Neural progenitor cell (in vitro differentiated cells): ENCODE measurements around the gene SLC10A7. TPM values are rescaled to one million over a fixed set of nuclear protein-coding genes. Genes with fewer than 3 reads are reported as not detected.

Experiments
- DNase-seq: peaks from one replicate; pipeline ENCODE4 v3.0.0-alpha.2; 2016; ENCODE audit warnings: low spot score
- H2AFZ ChIP-seq: fragments of 200-600 bp; sonication (generic); replicated peaks from 2 replicates; pipeline ENCODE4 v1.6.1; 2016; ENCODE audit warnings: antibody characterized with exemption
- H3F3A ChIP-seq: fragments of 200-600 bp; sonication (generic); 2 replicates; pipeline ENCODE4 v1.6.1; 2016; ENCODE audit warnings: antibody characterized with exemption, low read depth
- H3K27ac ChIP-seq: fragments of 200-600 bp; sonication (generic); 2 replicates; pipeline ENCODE4 v1.5.1; 2016; ENCODE audit warnings: mild to moderate bottlenecking
- H3K27me3 ChIP-seq: fragments of 200-600 bp; sonication (generic); 2 replicates; pipeline ENCODE4 v1.6.1; 2016; ENCODE audit warnings: mild to moderate bottlenecking, moderate library complexity
- H3K36me3 ChIP-seq: fragments of 200-600 bp; sonication (generic); 2 replicates; pipeline ENCODE4 v1.5.1; 2016
- H3K4me1 ChIP-seq: fragments of 200-600 bp; sonication (generic); 2 replicates; pipeline ENCODE4 v1.6.1; 2016; ENCODE audit warnings: mixed run types
- H3K4me2 ChIP-seq: fragments of 200-600 bp; sonication (generic); 2 replicates; pipeline ENCODE4 v1.6.1; 2016
- H3K4me3 ChIP-seq: fragments of 200-600 bp; sonication (generic); 2 replicates; pipeline ENCODE4 v1.5.1; 2016
- H3K79me2 ChIP-seq: fragments of 200-600 bp; sonication (generic); 2 replicates; pipeline ENCODE4 v1.6.1; 2016; ENCODE audit warnings: low read depth
- H3K9ac ChIP-seq: fragments of 200-600 bp; sonication (generic); 2 replicates; pipeline ENCODE4 v1.6.1; 2016
- H3K9me3 ChIP-seq: fragments of 200-600 bp; sonication (generic); 2 replicates; pipeline ENCODE4 v1.5.1; 2016; ENCODE audit warnings: low read depth
- H4K20me1 ChIP-seq: fragments of 200-600 bp; sonication (generic); 2 replicates; pipeline ENCODE4 v1.6.1; 2016; ENCODE audit warnings: low read depth
- H3K27ac Mint-ChIP-seq: 3 replicates; pipeline ENCODE4 v1.8.0; 2021; ENCODE audit warnings: mixed read lengths
- H3K27me3 Mint-ChIP-seq: 2 replicates; pipeline ENCODE4 v1.8.0; 2022; ENCODE audit warnings: low read depth, mild to moderate bottlenecking, inconsistent platforms, moderate library complexity, mixed read lengths; ENCODE audit not compliant: insufficient read depth
- H3K36me3 Mint-ChIP-seq: 3 replicates; pipeline ENCODE4 v1.8.0; 2021; ENCODE audit warnings: mixed read lengths
- H3K4me1 Mint-ChIP-seq: 3 replicates; pipeline ENCODE4 v1.8.0; 2021; ENCODE audit warnings: mixed read lengths
- H3K4me3 Mint-ChIP-seq: 3 replicates; pipeline ENCODE4 v1.8.0; 2021; ENCODE audit warnings: mild to moderate bottlenecking, moderate library complexity, mixed read lengths
- H3K9me3 Mint-ChIP-seq: 3 replicates; pipeline ENCODE4 v1.8.0; 2020; ENCODE audit warnings: mixed read lengths
- EZH2 ChIP-seq: fragments of 200-600 bp; sonication (generic); IDR thresholded peaks from 2 replicates; pipeline ENCODE4 v1.6.1; 2017; ENCODE audit warnings: antibody characterized with exemption, mild to moderate bottlenecking, moderate library complexity
- EZH2phosphoT487 ChIP-seq: fragments of 200-600 bp; sonication (generic); IDR thresholded peaks from 2 replicates; pipeline ENCODE4 v1.6.1; 2017; ENCODE audit warnings: antibody characterized with exemption
- total RNA-seq: library from RNA; depleted of rRNA; stranded (reverse); fragments of >200 nt; gene quantifications from 2 replicates; pipeline ENCODE4 v1.2.3, GENCODE V29; 2015; ENCODE audit warnings: low replicate concordance
- TF ChIP-seq, protein P1 (sequence below): fragments of 200-600 bp; sonication (generic); IDR thresholded peaks from 2 replicates; pipeline ENCODE4 v1.5.1; 2017; ENCODE audit warnings: antibody characterized with exemption, mild to moderate bottlenecking

SLC10A7 gene
- total RNA-seq, 1 donor from 2014 or later = 9.9 TPM

DNA sequence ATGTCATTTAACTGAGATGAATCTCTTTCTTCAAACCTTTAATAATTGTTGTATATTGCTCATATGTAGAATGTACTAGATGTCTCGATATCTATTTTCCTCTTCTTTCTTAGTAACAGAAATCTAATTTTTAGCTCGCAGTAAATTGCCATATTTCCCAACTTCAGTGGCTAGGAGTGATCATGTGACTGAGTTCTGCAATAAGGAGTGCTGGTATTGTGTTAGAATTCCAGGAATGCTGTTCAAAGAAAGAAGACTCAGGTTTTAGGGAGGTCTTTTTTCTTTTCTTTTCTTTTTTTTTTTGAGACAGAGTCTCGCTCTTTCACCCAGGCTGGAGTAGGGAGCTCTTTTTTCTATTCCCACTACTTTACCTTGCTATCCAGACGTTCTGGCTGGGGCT lies 81.7 kb downstream of the SLC10A7 start:
- peaks cover 11% of the 10 kb centered on the region for H3K4me1 Mint-ChIP-seq
- H3K79me2 ChIP-seq = no peaks in the 10 kb centered on the region

GRCh38 chr4:146439437-146439836 lies 82.3 kb downstream of the SLC10A7 start:
- Mint-ChIP-seq H3K36me3 (no peaks in the 10 kb centered on the region), H3K27me3 (no peaks in the 10 kb centered on the region), H3K9me3 (no peaks in the 10 kb centered on the region), H3K27ac (no peak overlapping the region), H3K4me1 (peaks cover 11% of the 10 kb centered on the region), H3K4me3 (no peak overlapping the region)
- TF ChIP-seq EZH2 (no peak), EZH2phosphoT487 (no peak)
- TF ChIP-seq, protein P1, sequence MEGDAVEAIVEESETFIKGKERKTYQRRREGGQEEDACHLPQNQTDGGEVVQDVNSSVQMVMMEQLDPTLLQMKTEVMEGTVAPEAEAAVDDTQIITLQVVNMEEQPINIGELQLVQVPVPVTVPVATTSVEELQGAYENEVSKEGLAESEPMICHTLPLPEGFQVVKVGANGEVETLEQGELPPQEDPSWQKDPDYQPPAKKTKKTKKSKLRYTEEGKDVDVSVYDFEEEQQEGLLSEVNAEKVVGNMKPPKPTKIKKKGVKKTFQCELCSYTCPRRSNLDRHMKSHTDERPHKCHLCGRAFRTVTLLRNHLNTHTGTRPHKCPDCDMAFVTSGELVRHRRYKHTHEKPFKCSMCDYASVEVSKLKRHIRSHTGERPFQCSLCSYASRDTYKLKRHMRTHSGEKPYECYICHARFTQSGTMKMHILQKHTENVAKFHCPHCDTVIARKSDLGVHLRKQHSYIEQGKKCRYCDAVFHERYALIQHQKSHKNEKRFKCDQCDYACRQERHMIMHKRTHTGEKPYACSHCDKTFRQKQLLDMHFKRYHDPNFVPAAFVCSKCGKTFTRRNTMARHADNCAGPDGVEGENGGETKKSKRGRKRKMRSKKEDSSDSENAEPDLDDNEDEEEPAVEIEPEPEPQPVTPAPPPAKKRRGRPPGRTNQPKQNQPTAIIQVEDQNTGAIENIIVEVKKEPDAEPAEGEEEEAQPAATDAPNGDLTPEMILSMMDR = no peak
- no peak overlapping the region for H3K9ac ChIP-seq
- no peak overlapping the region for H3K4me3 ChIP-seq
- no peaks in the 10 kb centered on the region for H3K9me3 ChIP-seq
- H2AFZ ChIP-seq = no peak overlapping the region
- H3K36me3 ChIP-seq = no peaks in the 10 kb centered on the region
- H3K27ac ChIP-seq = no peak overlapping the region
- H3K4me2 ChIP-seq = no peak overlapping the region
- H3K27me3 ChIP-seq = no peaks in the 10 kb centered on the region
- DNase-seq = no peak
- H3F3A ChIP-seq = no peaks in the 10 kb centered on the region
- no peaks in the 10 kb centered on the region for H3K79me2 ChIP-seq
- peaks cover 3% of the 10 kb centered on the region for H3K4me1 ChIP-seq
- H4K20me1 ChIP-seq = no peaks in the 10 kb centered on the region

More for the DNA sequence above, 81.7 kb downstream of the SLC10A7 start:
- Mint-ChIP-seq H3K4me3 (no peak overlapping the region), H3K27me3 (no peaks in the 10 kb centered on the region), H3K27ac (no peak overlapping the region), H3K9me3 (no peaks in the 10 kb centered on the region), H3K36me3 (no peaks in the 10 kb centered on the region)
- H4K20me1 ChIP-seq = no peaks in the 10 kb centered on the region
- H3K9ac ChIP-seq = no peak overlapping the region
- no peaks in the 10 kb centered on the region for H3K9me3 ChIP-seq
- no peaks in the 10 kb centered on the region for H3K27me3 ChIP-seq
- TF ChIP-seq, protein P1 = no peak
- TF ChIP-seq EZH2 (no peak), EZH2phosphoT487 (no peak)
- no peak overlapping the region for H3K4me2 ChIP-seq
- H3K4me3 ChIP-seq = no peak overlapping the region
- H3K27ac ChIP-seq = no peak overlapping the region
- H3K36me3 ChIP-seq = no peaks in the 10 kb centered on the region
- H3F3A ChIP-seq = no peaks in the 10 kb centered on the region
- peak; percentile 9 for DNase-seq
- no peak overlapping the region for H2AFZ ChIP-seq
- peaks cover 3% of the 10 kb centered on the region for H3K4me1 ChIP-seq

- peaks cover 3% of the 10 kb centered on the region for H3K4me1 ChIP-seq
- no peak overlapping the region for H3K4me3 ChIP-seq
- Mint-ChIP-seq H3K4me3 (no peak overlapping the region), H3K36me3 (no peaks in the 10 kb centered on the region), H3K27me3 (no peaks in the 10 kb centered on the region), H3K9me3 (no peaks in the 10 kb centered on the region), H3K4me1 (peaks cover 11% of the 10 kb centered on the region), H3K27ac (no peak overlapping the region)
- no peak for TF ChIP-seq EZH2phosphoT487
- TF ChIP-seq, protein P1 = no peak
- no peak for TF ChIP-seq EZH2
- H3K9me3 ChIP-seq = no peaks in the 10 kb centered on the region
- H3K36me3 ChIP-seq = no peaks in the 10 kb centered on the region
- no peaks in the 10 kb centered on the region for H4K20me1 ChIP-seq
- no peak overlapping the region for H3K9ac ChIP-seq
- no peaks in the 10 kb centered on the region for H3K79me2 ChIP-seq
- no peak overlapping the region for H3K27ac ChIP-seq
- no peaks in the 10 kb centered on the region for H3F3A ChIP-seq
- no peak overlapping the region for H3K4me2 ChIP-seq
- no peak for DNase-seq
- H2AFZ ChIP-seq = no peak overlapping the region
- H3K27me3 ChIP-seq = no peaks in the 10 kb centered on the region
Observed at GRCh38 chr4:146437778-146438177, 84.0 kb downstream of the SLC10A7 start.
